Loucy (cell line): ENCODE data around the gene MAP3K10.

Experiments
- CTCF ChIP-seq: fragments of 200-600 bp; sonication (generic); conservative IDR thresholded peaks from 2 replicates; pipeline ENCODE4 v1.5.1; 2014; ENCODE audit warnings: mild to moderate bottlenecking, antibody characterized with exemption, low read length
- EZH2phosphoT487 ChIP-seq: fragments of 200-600 bp; IDR thresholded peaks from 2 replicates; pipeline ENCODE4 v1.6.1; 2018; ENCODE audit warnings: antibody characterized with exemption, mild to moderate bottlenecking, moderate library complexity, borderline replicate concordance

GRCh38 chr19:40220674-40221073, 29.4 kb downstream of the MAP3K10 start:
- TF ChIP-seq CTCF = no peak
- no peak for TF ChIP-seq EZH2phosphoT487
